K562 (cell line): ENCODE measurements around the gene KAT5. TPM values are rescaled to one million over a fixed set of nuclear protein-coding genes. Genes with fewer than 3 reads are reported as not detected.

ENCODE experiments used
- CBFA2T3 ChIP-seq: fragments of 450-650 bp; IDR thresholded peaks from 2 replicates; pipeline ENCODE4 v1.6.1; 2017
- DPF2 ChIP-seq: fragments of 450-650 bp; IDR thresholded peaks from 2 replicates; pipeline ENCODE4 v1.6.1; 2016
- ILF3 ChIP-seq: fragments of 450-650 bp; IDR thresholded peaks from 2 replicates; pipeline ENCODE4 v1.6.1; 2018; ENCODE audit warnings: antibody characterized with exemption, mild to moderate bottlenecking, moderate library complexity, borderline replicate concordance
- KHSRP ChIP-seq: fragments of 450-650 bp; IDR thresholded peaks from 2 replicates; pipeline ENCODE4 v1.6.1; 2017
- MAZ ChIP-seq, 2 experiments: fragments of 450-650 bp in 1 of 2; sonication (generic) in 1 of 2; formaldehyde crosslinking; IDR thresholded peaks in 1 of 2; conservative IDR thresholded peaks in 1 of 2; 2 replicates each; pipeline versions ENCODE4 v1.4.0 to v1.5.0; 2020; ENCODE audit warnings: mild to moderate bottlenecking in 1 of 2, missing genetic modification reagents in 1 of 2
- MECOM ChIP-seq: fragments of 250-450 bp; sonication (Bioruptor Pico); IDR thresholded peaks from 2 replicates; pipeline ENCODE4 v1.8.0; 2022; ENCODE audit warnings: inconsistent platforms
- PATZ1 ChIP-seq: fragments of 250-450 bp; sonication (Bioruptor Pico); IDR thresholded peaks from 2 replicates; pipeline ENCODE4 v1.5.0; 2020; ENCODE audit warnings: mild to moderate bottlenecking, borderline replicate concordance
- POLR2AphosphoS5 ChIP-seq: IDR thresholded peaks from 2 replicates; pipeline ENCODE4 v1.6.1; 2011; ENCODE audit warnings: mild to moderate bottlenecking, low read depth, low read length, moderate library complexity; ENCODE audit not compliant: control insufficient read depth, insufficient read depth
- SNIP1 ChIP-seq: fragments of 450-650 bp; IDR thresholded peaks from 2 replicates; pipeline ENCODE4 v1.7.1; 2017; ENCODE audit warnings: low read depth, mild to moderate bottlenecking
- TEAD4 ChIP-seq, 2 experiments: sonication (generic) in 1 of 2; formaldehyde crosslinking in 1 of 2; IDR thresholded peaks; 2 replicates each; pipeline versions ENCODE4 v1.6.1 to v1.8.0; 2012 to 2022; ENCODE audit warnings: borderline replicate concordance in 1 of 2, inconsistent platforms in 1 of 2, low read length in 1 of 2, mild to moderate bottlenecking in 1 of 2, missing genetic modification reagents in 1 of 2
- ZFP36 ChIP-seq: fragments of 150-350 bp; IDR thresholded peaks from 2 replicates; pipeline ENCODE4 v1.6.1; 2018; ENCODE audit warnings: low read length, low read depth; ENCODE audit not compliant: partially characterized antibody
- ZKSCAN1 ChIP-seq: fragments of 150-350 bp; IDR thresholded peaks from 2 replicates; pipeline ENCODE4 v1.6.1; 2016; ENCODE audit warnings: low read depth, low read length
- ZNF174 ChIP-seq: fragments of 250-450 bp; sonication (Bioruptor Pico); IDR thresholded peaks from 2 replicates; pipeline ENCODE4 v1.4.0; 2020; ENCODE audit warnings: mild to moderate bottlenecking
- ZNF217 ChIP-seq: sonication (generic); formaldehyde crosslinking; IDR thresholded peaks from 2 replicates; pipeline ENCODE4 v1.8.0; 2022; ENCODE audit warnings: mild to moderate bottlenecking, missing genetic modification reagents
- ZNF77 ChIP-seq: fragments of 250-450 bp; sonication (Bioruptor Pico); IDR thresholded peaks from 2 replicates; pipeline ENCODE4 v1.5.0; 2020
- ZNF785 ChIP-seq: fragments of 250-450 bp; sonication (Bioruptor Pico); IDR thresholded peaks from 2 replicates; pipeline ENCODE4 v1.4.0; 2020; ENCODE audit warnings: mild to moderate bottlenecking
- polyA plus RNA-seq, 8 experiments: library from polyadenylated mRNA; depleted of rRNA in 4 of 8; stranded (reverse) in 5 of 8; unstranded in 3 of 8; fragments of >200 nt; fragmentation: Nextera tagmentation in 2 of 8; fragmentation: Illumina TruSeq in 1 of 8; extraction: Ambion mirVana in 2 of 8; extraction: Trizol in 1 of 8; gene quantifications; 2 replicates each; pipeline versions ENCODE4 v1.2.1 to v1.2.3, GENCODE V29; 2011 to 2014; ENCODE audit warnings: inconsistent platforms in 1 of 8, missing spikeins in 1 of 8
- total RNA-seq, 7 experiments: library from RNA; depleted of rRNA in 6 of 7; stranded (reverse); fragments of >200 nt in 6 of 7; fragmentation: Illumina TruSeq in 2 of 7; extraction: Trizol in 2 of 7; gene quantifications; 2 replicates each; pipeline versions ENCODE4 v1.2.1 to v1.2.3, GENCODE V29; 2011 to 2021; ENCODE audit warnings: low replicate concordance in 1 of 7
- TF ChIP-seq, protein P1 (sequence below), 2 experiments: IDR thresholded peaks in 1 of 2; conservative IDR thresholded peaks in 1 of 2; 2 replicates each; pipeline ENCODE4 v1.6.1; 2016; ENCODE audit warnings: low read depth in 2 of 2, mild to moderate bottlenecking in 1 of 2, missing compliant biosample characterization in 1 of 2, missing genetic modification characterization in 1 of 2, moderate library complexity in 1 of 2
- TF ChIP-seq, protein P2 (sequence below), 2 experiments: fragments of 150-350 bp in 1 of 2; IDR thresholded peaks; 2 replicates each; pipeline ENCODE4 v1.6.1; 2012 to 2016; ENCODE audit warnings: low read depth in 2 of 2, low read length in 2 of 2, mild to moderate bottlenecking in 1 of 2, moderate library complexity in 1 of 2

KAT5 gene
- total and polyA plus RNA-seq, 9 of the 15 experiments (the other 6 are each of a cell fraction or from before 2014, with no cell fraction given) = 3.6 to 76.8 (median 52.7) TPM

DNA sequence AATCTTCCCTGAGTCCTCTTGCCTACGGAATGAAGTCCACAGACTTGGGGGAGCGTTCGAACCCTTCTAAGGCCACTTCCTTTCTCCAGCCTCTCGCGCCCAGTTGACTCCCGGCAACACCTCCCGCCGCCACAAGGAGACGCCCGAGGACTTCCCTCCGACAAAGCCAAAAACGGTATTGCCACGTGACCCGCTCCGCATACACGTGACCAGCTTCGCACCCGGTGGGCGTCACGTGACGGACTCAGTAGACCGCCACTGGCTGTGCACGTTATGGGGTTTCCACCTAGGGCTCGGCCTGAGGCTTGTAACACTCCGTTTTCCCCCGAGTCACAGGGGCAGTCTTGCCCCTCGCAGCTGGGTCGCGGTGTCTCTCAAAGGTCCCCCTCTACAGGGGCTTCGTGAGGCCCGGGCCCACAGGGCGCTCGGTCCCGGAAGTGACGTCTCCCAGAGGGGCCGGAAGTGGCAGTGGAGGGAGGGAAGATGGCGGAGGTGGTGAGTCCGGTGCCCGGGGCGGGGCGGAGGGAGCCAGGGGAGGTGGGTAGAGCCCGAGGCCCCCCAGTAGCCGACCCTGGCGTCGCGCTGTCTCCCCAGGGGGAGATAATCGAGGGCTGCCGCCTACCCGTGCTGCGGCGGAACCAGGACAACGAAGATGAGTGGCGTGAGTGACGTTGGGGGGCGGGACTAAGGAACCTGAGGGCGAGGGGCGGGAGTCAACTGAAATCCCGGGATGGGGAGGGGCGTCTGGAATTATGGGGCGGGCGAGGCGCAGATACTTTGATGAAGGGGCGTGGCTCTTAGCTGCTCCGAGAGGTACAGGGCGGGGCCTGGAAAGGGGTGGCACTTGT lies at the start of gene KAT5 (continued):
- TF ChIP-seq MAZ (CRISPR knock-in tag; conservative IDR thresholded peaks at IDR 0.05 in 1 of 2, IDR thresholded peaks at IDR 0.05 in 1 of 2) (peak; percentile 90 to 97), CBFA2T3 (peak; percentile 39), TEAD4 (IDR thresholded peaks at IDR 0.05; ENCODE audit: low read length) (peak; percentile 39), TEAD4 (CRISPR knock-in tag; IDR thresholded peaks at IDR 0.05; ENCODE audit: borderline replicate concordance) (no peak), ZFP36 (peak; percentile 39), SNIP1 (peak; percentile 73; the same call in 1 of the 2 replicates), ZNF785 (CRISPR knock-in tag) (no peak), KHSRP (peak; percentile 66), ZKSCAN1 (peak; percentile 59; the same call in 1 of the 2 replicates), MECOM (CRISPR knock-in tag) (peak; percentile 88), DPF2 (no peak), PATZ1 (CRISPR knock-in tag) (no peak), ZNF217 (no peak), POLR2AphosphoS5 (peak; percentile 51), ILF3 (no peak), ZNF77 (CRISPR knock-in tag) (no peak), ZNF174 (CRISPR knock-in tag) (no peak)
- TF ChIP-seq, protein P1, sequence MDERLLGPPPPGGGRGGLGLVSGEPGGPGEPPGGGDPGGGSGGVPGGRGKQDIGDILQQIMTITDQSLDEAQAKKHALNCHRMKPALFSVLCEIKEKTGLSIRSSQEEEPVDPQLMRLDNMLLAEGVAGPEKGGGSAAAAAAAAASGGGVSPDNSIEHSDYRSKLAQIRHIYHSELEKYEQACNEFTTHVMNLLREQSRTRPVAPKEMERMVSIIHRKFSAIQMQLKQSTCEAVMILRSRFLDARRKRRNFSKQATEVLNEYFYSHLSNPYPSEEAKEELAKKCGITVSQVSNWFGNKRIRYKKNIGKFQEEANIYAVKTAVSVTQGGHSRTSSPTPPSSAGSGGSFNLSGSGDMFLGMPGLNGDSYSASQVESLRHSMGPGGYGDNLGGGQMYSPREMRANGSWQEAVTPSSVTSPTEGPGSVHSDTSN (CRISPR knock-in tag; IDR thresholded peaks at IDR 0.05; ENCODE audit: low read depth) = peak; percentile 67
- TF ChIP-seq, protein P1 (tag; conservative IDR thresholded peaks at IDR 0.05; ENCODE audit: low read depth) = peak; percentile 86
- TF ChIP-seq, protein P2, sequence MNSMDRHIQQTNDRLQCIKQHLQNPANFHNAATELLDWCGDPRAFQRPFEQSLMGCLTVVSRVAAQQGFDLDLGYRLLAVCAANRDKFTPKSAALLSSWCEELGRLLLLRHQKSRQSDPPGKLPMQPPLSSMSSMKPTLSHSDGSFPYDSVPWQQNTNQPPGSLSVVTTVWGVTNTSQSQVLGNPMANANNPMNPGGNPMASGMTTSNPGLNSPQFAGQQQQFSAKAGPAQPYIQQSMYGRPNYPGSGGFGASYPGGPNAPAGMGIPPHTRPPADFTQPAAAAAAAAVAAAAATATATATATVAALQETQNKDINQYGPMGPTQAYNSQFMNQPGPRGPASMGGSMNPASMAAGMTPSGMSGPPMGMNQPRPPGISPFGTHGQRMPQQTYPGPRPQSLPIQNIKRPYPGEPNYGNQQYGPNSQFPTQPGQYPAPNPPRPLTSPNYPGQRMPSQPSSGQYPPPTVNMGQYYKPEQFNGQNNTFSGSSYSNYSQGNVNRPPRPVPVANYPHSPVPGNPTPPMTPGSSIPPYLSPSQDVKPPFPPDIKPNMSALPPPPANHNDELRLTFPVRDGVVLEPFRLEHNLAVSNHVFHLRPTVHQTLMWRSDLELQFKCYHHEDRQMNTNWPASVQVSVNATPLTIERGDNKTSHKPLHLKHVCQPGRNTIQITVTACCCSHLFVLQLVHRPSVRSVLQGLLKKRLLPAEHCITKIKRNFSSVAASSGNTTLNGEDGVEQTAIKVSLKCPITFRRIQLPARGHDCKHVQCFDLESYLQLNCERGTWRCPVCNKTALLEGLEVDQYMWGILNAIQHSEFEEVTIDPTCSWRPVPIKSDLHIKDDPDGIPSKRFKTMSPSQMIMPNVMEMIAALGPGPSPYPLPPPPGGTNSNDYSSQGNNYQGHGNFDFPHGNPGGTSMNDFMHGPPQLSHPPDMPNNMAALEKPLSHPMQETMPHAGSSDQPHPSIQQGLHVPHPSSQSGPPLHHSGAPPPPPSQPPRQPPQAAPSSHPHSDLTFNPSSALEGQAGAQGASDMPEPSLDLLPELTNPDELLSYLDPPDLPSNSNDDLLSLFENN (IDR thresholded peaks at IDR 0.05; ENCODE audit: low read depth in 2 of 2, low read length in 2 of 2) = no peak; a peak in 1 of 4 replicates
